Fibroblast of peridontal ligament (primary cell): ENCODE results near the gene ACOT11.

Source experiments
- DNase-seq: peaks from one replicate; pipeline ENCODE4 v3.0.0-alpha.2; 2010; ENCODE audit errors: extremely low read depth

The ACOT11 gene

GRCh38 chr1:54537611-54538010, 10.4 kb upstream of the ACOT11 start:
- no peak for DNase-seq

GRCh38 chr1:54538538-54538937, 9.5 kb upstream of the ACOT11 start:
- DNase-seq: no peak

GRCh38 chr1:54540582-54541295, 7.3 kb upstream of the ACOT11 start:
- no peak for DNase-seq

GRCh38 chr1:54542120-54542961, 5.7 kb upstream of the ACOT11 start:
- peak; percentile 30 for DNase-seq

GRCh38 chr1:54542962-54543539, 5.0 kb upstream of the ACOT11 start:
- DNase-seq: peak; percentile 18

GRCh38 chr1:54543729-54544496, 4.1 kb upstream of the ACOT11 start:
- DNase-seq: peak; percentile 23

GRCh38 chr1:54545916-54546635, 2.0 kb upstream of the ACOT11 start:
- no peak for DNase-seq

GRCh38 chr1:54546651-54547401, 1.2 kb upstream of the ACOT11 start:
- no peak for DNase-seq

GRCh38 chr1:54548389-54549044, 489 bp downstream of the ACOT11 start:
- DNase-seq: no peak

- no peak for DNase-seq
These were observed 1.3 kb downstream of the ACOT11 start for GRCh38 chr1:54549181-54549924.

GRCh38 chr1:54551891-54552290, 3.9 kb downstream of the ACOT11 start:
- DNase-seq: no peak

- no peak for DNase-seq
These were observed 5.7 kb downstream of the ACOT11 start for GRCh38 chr1:54553602-54554313.

GRCh38 chr1:54556110-54556509, 8.1 kb downstream of the ACOT11 start:
- DNase-seq: no peak

- DNase-seq: no peak
These were observed 9.8 kb downstream of the ACOT11 start for GRCh38 chr1:54557671-54558355.

- DNase-seq: no peak
These were observed 10.5 kb downstream of the ACOT11 start for GRCh38 chr1:54558434-54559030.

GRCh38 chr1:54559111-54559548, 11.1 kb downstream of the ACOT11 start:
- no peak for DNase-seq

GRCh38 chr1:54559771-54560231, 11.8 kb downstream of the ACOT11 start:
- DNase-seq: no peak
